Right ventricle myocardium superior (tissue), 1 donor: ENCODE results near the gene TSFM. TPM values are rescaled to one million over a fixed set of nuclear protein-coding genes. Genes with fewer than 3 reads are reported as not detected.

Experiments used
- ATAC-seq: fragments of 200-7000 bp; cut with Tn5 transposase; one replicate; pipeline ENCODE4 v1.9.1; 2020; ENCODE audit warnings: mild to moderate bottlenecking; ENCODE audit not compliant: poor library complexity
- DNase-seq: peaks from one replicate; pipeline ENCODE4 v3.0.0-alpha.2; 2020
- intact Hi-C: fragments of 100-400 bp; cut with DNase I; formaldehyde crosslinking; loops from one replicate; pipeline ENCODE4 v1.11.2; 2022
- microRNA-seq: library from miRNA; unstranded; fragments of <30 nt; microRNA quantifications from one replicate; pipeline ENCODE4 v1.2.0, GENCODE V29; 2020
- total RNA-seq: library from RNA; stranded (reverse); fragmentation: NEBNext Ultra II Directional; extraction: Animal tissue kit (Norgen Biotek cat#: 25700); gene quantifications from one replicate; pipeline ENCODE4 v1.2.1, GENCODE V29; 2021
- donor health status: DM: no; HTN: yes; CAD: no; lungs with severe emphysema.

TSFM gene
- total RNA-seq, 1 donor from 2014 or later: 49.5 TPM

- intact Hi-C loops: no loop called here
Measured at GRCh38 chr12:57838594-57839302, 56.2 kb downstream of the TSFM start.

GRCh38 chr12:57839996-57840395 lies 57.4 kb downstream of the TSFM start:
- intact Hi-C loops: no loop called here
- no peak for ATAC-seq
- DNase-seq: no peak

More at GRCh38 chr12:57838594-57839302, 56.2 kb downstream of the TSFM start:
- DNase-seq (no peak), ATAC-seq (no peak)

- intact Hi-C loops: no loop called here
- DNase-seq (no peak), ATAC-seq (no peak)
Measured at GRCh38 chr12:57840726-57841125, 58.1 kb downstream of the TSFM start.

GRCh38 chr12:57841445-57841844 lies 58.9 kb downstream of the TSFM start:
- intact Hi-C loops: no loop called here
- ATAC-seq: no peak
- DNase-seq: no peak

- intact Hi-C loops: no loop called here
- no peak for ATAC-seq
- no peak for DNase-seq
Measured at GRCh38 chr12:57842342-57843294, 60.0 kb downstream of the TSFM start.

- intact Hi-C loops: no loop called here
- peak; percentile 45 for ATAC-seq
- peak; percentile 85 for DNase-seq
Measured at GRCh38 chr12:57844709-57845477, 62.3 kb downstream of the TSFM start.

GRCh38 chr12:57845478-57846284 lies 63.1 kb downstream of the TSFM start:
- DNase-seq (peak; percentile 88), ATAC-seq (peak; percentile 46)
- intact Hi-C loops: no loop called here

- intact Hi-C loops: no loop called here
- no peak for DNase-seq
- ATAC-seq: peak; percentile 28
Measured at GRCh38 chr12:57846285-57846576, 63.6 kb downstream of the TSFM start.

- intact Hi-C loops: no loop called here
- DNase-seq (peak; percentile 100), ATAC-seq (peak; percentile 88)
Measured at GRCh38 chr12:57846577-57847319, 64.2 kb downstream of the TSFM start, which contains the start of gene CTDSP2. TSS of gene CTDSP2 (minus strand) at chr12:57846729. CDS start at chr12:57846435, 294 bp downstream.

Small RNAs within 50 kb of the gene (microRNA-seq; reads per million reads assigned to microRNA genes)
- 568 reads per million, percentile 77 among the genes with 10 or more reads in this experiment for gene MIR26A2
- gene MIR6759: not detected

Other genes starting within 250 kb of the TSFM start
- 95.0 TPM for gene DCTN2, start 235.6 kb upstream of the TSFM start, total RNA-seq
- 0.08 TPM for gene KIF5A, start 232.7 kb upstream of the TSFM start, total RNA-seq
- 12.4 TPM for gene PIP4K2C, start 191.6 kb upstream of the TSFM start, total RNA-seq
- gene DTX3, start 178.0 kb upstream of the TSFM start, total RNA-seq: 21.7 TPM
- 14.3 TPM for gene ARHGEF25, start 171.4 kb upstream of the TSFM start, total RNA-seq
- gene B4GALNT1, start 149.6 kb upstream of the TSFM start, total RNA-seq: 5.6 TPM
- gene OS9, start 88.7 kb upstream of the TSFM start, total RNA-seq: 102 TPM
- 6.6 TPM for gene AGAP2, start 44.0 kb upstream of the TSFM start, total RNA-seq
- gene TSPAN31, start 37.7 kb upstream of the TSFM start, total RNA-seq: 27.5 TPM
- 41.1 TPM for gene CDK4, start 30.5 kb upstream of the TSFM start, total RNA-seq
- gene MARCHF9, start 27.7 kb upstream of the TSFM start, total RNA-seq: 12.2 TPM
- gene CYP27B1, start 15.7 kb upstream of the TSFM start, total RNA-seq: not detected
- 7.2 TPM for gene METTL1, start 10.7 kb upstream of the TSFM start, total RNA-seq
- gene EEF1AKMT3, start 10.2 kb upstream of the TSFM start, total RNA-seq: 1.2 TPM
- gene AVIL, start 35.9 kb downstream of the TSFM start, total RNA-seq: 2.1 TPM
- 99.5 TPM for gene CTDSP2, start 63.9 kb downstream of the TSFM start, total RNA-seq
- 7.6 TPM for gene ATP23, start 158.8 kb downstream of the TSFM start, total RNA-seq